Astrocyte (in vitro differentiated cells and primary cell): Measurements from ENCODE around the gene TEKT3.

Experiments
- EZH2 ChIP-seq: IDR thresholded peaks from 2 replicates; pipeline ENCODE4 v1.6.1; 2012; ENCODE audit warnings: mild to moderate bottlenecking, low read length, inconsistent platforms; ENCODE audit not compliant: insufficient read depth
- TF ChIP-seq, protein P1 (sequence below): IDR thresholded peaks from 2 replicates; pipeline ENCODE4 v1.5.1; 2011; ENCODE audit warnings: low read depth, mild to moderate bottlenecking, inconsistent platforms, low read length, moderate library complexity; ENCODE audit not compliant: insufficient read depth

- TF ChIP-seq, protein P1, sequence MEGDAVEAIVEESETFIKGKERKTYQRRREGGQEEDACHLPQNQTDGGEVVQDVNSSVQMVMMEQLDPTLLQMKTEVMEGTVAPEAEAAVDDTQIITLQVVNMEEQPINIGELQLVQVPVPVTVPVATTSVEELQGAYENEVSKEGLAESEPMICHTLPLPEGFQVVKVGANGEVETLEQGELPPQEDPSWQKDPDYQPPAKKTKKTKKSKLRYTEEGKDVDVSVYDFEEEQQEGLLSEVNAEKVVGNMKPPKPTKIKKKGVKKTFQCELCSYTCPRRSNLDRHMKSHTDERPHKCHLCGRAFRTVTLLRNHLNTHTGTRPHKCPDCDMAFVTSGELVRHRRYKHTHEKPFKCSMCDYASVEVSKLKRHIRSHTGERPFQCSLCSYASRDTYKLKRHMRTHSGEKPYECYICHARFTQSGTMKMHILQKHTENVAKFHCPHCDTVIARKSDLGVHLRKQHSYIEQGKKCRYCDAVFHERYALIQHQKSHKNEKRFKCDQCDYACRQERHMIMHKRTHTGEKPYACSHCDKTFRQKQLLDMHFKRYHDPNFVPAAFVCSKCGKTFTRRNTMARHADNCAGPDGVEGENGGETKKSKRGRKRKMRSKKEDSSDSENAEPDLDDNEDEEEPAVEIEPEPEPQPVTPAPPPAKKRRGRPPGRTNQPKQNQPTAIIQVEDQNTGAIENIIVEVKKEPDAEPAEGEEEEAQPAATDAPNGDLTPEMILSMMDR = no peak
- no peak for TF ChIP-seq EZH2
Measured at GRCh38 chr17:15298176-15298575, 43.2 kb downstream of the TEKT3 start.
